ENCODE data around the gene HDAC4.

The HDAC4 gene

DNA sequence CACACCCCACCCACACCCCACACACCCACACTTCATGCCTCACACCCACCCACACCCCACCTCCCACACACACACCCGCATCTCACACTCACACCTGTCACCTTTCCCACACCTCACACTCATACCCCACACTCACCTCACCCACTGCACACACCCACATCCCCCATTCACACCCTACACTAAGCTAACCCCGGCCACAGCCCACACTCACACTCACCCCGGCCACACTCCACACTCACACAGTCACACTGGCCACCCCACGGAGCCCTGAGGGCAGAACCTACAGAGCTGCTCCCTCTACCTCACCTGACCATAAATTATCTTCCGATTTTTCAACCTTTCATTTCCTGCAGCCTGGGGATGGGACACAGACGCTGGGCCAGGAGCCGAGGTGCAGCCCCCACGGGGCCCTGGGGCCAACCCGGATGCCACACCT, 241.3 kb downstream of the HDAC4 start:
- DNase-seq: no peak

DNA sequence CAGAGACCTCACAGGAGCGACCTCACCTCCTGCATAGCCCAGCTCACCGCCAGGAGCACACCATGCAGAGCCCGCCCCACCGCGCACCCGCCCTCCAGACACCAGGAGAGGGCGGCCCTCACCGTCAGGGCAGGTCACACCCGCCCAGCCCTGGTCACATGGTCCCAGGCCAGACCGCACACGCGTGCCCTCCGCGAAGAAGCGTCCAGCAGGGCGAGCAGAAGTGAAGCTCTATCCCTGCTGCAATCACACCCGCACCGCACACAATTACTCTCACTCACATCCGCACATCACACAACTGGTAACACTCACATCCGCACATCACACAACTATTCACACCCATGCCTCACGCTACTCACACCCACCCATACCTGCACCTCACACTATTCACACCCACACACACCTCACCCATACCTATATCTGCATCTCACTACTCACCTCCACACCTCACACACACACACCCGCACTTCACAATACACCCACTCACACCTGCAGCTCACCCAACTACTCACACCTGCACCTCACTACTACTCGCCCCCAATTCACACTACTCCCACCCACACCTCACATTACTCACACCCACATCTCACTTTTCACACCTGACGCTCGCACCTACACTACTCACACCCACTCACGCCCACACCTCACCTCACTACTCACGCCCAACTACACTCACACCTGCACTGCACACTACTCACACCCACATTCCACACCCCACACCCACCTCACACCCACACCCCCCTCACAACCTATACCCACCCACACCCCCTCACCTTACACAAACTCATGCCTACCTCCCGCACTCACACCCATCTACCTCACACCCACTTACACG, 242.0 kb downstream of the HDAC4 start:
- no peak for DNase-seq

DNA sequence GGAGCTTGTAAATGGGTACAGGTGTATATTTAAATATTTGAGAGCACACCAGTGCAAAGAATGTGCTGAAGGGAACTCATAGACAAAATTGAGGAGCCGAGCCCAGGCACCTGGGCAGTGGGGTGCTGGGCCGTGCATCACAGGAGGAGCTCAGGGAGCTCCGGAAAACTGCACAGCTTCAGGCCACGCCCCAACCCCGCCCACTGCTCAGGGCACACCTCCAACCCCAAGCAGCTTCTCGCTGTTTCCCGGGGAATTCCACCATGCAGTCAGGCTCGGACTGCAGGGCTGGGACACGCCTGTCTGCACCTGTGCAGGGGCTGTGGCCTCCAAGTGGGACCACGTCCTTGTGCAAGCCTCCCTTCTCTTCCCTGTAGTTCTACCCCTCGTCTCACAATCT, 243.0 kb downstream of the HDAC4 start:
- no peak for DNase-seq

DNA sequence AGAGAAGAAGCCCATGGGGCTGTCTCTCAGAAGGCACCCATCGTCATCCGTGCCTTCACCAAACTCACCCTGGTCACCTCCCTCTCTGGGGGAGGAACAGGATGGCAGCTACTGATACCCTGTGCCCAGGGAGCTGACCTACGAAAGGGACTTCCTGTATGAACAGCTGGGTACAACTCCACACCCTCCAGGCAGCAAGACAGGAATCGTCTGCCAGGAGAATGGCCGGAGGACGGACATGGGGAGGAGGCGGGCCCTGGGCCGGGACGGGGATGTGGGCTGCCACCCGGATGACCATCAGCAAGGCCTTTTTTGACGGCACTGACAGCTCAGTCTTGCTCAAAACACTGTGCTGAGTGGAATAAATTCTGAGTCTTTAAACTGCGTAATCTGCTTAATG, 243.6 kb downstream of the HDAC4 start:
- no peak for DNase-seq

DNA sequence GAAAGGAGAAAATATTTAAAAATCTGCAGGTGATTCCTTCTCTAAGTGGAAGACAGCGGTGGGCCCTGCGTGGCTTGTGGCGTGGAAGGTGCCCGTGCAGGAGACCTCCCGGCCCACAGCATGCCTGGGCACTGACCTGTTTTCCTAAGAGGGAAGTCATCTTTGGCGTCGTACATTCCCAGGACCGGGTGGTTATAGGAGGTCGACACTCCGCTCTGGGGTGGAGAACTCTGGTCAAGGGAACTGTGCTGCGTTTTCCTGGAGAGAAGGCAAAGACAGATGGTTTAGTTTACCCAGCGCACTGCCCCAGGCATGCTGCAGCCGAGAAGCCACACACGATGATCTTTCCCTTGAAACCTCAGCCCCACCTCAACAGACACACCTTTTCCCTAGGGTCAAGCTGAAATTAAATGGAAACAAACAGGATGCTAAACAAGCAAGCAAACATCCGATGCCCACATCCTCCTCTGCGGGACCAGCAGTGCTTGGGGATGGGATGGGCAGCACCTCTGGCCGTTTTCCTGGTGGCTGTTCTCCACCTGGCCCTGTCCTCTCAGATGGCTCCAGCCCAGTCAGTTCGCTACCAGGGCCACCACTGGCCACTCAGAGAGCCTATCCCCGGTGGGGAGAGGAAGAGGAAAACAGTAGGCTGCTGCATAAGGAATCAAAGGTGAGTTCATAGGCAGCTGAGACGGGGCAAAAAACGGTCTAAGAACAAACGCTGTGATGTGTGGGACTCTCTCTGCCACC, 244.1 kb downstream of the HDAC4 start:
- no peak for DNase-seq

DNA sequence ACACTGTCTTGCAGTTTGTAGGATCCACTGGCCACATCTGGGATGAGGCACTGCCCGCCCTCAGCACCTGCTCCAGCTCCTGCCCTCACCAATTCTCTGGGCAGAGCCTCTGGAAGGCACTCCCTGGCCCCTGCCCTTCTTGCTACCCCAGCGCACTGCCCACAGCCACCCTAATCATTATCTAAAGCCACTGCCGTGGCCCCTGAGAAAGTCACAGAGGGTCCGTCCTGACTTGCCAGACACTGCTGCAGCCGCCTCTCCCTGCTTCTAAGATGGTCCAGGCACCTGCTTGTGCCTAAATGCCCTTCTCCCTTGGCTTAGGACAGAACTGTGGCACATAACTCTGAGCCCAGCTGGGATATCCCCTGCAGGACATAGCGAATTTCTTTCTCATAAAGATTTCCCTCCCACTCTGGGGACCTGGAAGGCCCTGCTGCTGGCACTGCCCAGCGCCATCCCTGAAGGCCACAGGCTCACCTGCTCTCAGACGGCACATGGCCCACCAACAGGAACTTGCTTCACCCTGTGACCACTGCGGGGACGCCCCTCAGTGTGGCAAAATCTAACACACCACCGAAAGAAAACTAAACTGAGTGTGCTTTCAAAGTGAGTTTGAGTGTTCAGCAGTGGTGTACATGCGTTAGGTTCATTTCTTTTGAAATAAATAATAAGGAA, 244.9 kb downstream of the HDAC4 start:
- no peak for DNase-seq

DNA sequence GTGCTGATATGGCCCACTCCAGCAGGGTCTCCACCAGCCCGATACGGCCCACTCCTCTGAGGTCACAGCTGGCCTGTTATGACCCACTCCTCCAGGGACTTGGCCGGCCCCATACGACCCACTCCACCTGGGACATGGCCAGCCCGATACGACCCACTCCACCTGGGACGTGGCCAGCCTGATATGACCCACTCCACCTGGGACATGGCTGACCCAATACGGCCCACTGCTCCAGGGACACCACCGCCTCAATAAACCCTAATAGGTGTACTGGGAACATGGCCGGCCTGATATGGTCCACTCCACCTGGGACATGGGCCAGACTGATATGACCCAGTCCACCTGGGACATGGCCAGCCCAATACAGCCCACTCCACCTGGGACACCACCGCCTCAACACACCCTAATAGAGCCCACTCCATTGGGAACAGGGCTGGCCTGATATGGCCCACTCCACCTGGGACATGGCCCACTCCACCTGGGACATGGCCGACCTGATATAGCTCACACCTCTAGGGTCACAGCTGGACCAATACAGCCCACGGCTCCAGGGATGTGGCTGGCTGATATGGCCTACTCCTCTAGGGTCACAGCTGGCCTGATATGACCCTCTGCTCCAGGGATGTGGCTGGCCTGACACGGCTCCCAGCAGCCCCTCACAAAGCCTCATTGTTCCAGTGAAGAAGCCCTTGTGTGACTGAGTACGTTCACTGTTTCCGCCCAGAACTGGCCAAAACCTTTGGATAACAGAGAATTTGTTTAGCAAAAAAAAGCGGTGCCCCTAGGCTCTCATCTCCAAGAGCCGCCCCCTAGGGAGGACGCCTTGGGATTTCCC, 245.6 kb downstream of the HDAC4 start:
- no peak for DNase-seq

DNA sequence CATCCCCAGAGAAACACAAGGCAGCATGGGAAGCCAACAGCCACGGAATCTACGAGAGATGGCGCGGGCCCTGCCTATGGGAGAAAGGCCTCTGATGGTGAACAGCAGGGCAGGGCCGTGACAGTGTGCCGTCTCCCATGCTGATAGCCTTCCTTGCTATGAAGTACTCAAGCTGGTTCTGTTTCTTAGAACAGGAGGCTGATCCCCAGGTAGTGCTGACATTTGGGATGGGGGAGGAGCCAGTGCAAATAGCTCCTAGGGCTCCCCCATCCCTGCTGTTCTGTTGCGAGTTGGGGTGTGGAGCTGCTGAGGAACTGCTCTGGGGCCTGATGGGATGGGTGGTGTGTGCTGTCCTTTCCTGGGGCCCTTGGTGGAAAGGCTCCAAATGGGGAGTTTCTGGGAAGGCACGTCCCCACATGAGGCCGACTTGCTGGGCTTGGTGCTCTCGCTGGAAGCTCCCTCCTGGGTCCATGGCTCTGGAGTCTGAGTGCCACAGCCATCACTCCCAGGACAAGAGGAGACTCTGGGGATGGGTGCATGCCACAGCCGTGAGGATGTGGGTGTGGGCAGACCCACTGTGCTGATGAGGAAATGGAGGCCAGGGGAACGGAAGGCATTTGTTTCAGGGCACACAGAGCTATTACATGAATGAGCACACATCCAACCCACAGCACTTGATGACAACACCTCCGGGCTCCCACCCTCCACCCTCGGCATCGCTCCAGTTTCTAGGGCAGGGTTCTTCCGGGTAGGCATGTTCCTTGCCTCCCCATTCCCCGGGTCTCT, 246.8 kb downstream of the HDAC4 start:
- DNase-seq: no peak

DNA sequence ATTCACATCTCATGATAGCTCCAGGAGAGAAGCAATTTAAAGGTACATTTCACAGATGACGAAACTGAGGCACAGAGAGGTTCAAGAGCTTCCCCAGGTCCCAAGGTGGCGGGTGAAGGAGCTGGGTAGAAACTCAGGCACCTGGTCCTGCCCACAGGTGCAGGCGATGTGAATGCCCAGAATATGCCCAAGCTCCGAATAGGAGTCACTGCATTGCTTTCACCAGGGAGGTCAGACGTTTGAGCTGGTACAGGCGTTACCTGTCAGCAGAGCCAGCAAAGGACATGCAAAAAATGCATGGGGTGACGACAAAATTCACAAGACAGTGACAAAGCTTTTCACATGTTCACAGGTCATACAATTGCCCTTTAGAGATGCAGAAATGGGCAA, 247.9 kb downstream of the HDAC4 start:
- DNase-seq: no peak

DNA sequence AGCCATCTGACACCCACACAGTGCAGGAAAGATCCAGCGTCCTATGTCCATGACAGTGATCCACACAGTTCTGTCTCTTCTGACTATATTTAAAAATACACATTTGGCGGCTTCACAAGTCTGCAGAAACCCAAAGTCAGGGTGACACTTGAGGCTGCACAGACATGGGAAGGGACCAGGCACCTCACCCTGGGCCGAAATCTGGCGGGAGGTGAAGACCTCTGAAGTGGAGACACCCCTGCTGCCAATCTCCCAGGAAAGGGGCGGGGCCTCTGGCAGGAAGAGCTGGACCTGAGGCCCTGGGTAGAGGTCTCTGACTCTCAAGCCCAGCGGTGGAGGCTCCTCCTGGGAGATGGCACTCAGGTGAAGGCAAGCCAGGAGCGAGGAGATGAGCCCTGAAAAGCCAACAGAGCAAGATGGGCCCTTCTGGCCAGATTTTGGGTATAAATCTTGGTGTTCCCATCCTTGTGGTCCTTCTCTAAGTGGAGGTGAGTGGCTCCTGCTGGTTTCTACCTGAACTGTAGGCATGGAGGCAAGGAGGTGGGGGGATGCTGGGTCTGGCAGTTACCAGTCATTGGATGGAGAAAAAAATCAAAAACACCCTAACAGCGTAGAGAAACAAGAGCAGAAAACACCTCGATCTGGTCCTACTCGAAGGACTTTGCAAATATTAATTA, 248.4 kb downstream of the HDAC4 start:
- no peak for DNase-seq

DNA sequence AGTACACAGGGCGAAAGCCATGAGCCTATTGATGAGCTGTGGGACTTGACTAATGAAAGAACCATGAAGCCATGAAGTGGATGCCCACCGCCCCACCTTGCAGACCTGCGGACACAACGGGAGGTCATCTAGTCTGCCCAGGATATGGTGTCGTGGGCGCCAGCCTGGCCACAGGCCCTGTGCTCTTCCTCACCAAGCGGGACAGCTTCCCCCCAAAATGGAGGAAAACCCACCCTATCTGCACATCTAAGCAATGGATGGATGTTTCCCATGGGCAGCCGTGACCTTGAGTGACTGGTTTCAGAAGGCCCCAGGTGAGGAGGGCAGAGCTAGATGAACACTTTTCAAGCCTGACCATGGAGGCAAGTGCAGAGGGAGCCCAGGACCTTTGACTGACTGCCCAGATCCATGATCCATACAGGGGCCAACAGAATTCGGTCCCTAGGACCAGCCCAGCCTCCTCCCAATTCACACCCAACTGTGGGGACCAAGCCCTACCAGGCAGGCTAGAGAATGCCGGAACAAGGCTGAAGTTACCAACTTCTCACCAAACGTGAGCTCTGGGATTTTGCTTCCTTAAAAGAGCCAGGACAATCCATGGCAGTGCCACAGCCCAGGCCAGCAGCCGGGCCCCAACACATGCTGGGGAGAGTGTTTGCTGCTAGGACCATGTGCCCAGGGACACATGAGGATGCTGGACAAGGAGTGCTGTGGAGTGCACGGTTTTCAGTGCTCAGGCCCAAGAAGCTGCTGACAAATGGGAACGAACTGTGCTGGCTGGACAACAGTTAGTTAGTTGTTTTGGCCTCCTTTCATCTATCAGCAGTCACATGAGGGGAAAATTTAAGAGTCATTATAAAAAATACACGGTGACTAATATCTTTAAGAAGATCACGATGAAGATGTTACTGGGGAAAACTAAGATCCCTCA, 249.4 kb downstream of the HDAC4 start:
- DNase-seq: no peak

DNA sequence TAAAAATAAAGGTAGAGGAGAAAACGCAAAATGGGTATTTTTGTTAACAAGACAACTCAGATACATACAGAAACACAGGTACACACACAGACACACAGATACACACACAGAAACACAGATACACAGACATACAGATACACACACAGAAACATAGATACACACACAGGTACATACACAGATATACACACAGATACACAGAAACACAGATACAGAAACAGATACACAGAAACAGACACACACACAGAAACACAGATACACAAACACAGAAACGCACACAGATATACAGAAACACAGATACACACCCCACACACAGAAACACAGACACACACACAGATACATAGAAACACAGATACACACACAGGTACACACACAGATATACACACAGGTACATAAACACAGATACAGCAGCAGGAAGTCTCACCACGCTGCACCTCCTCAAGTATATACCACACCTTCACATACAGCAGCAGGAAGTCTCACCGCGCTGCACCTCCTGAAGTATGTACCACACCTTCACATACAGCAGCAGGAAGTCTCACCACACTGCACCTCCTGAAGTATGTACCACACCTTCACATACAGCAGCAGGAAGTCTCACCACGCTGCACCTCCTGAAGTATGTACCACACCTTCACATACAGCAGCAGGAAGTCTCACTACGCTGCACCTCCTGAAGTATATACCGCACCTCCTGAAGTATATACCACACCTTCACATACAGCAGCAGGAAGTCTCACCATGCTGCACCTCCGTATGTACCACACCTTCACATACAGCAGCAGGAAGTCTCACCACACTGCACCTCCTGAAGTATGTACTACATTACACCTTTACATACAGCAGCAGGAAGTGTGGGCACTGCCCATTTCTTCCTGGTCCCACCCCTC, 250.5 kb downstream of the HDAC4 start:
- DNase-seq: no peak

DNA sequence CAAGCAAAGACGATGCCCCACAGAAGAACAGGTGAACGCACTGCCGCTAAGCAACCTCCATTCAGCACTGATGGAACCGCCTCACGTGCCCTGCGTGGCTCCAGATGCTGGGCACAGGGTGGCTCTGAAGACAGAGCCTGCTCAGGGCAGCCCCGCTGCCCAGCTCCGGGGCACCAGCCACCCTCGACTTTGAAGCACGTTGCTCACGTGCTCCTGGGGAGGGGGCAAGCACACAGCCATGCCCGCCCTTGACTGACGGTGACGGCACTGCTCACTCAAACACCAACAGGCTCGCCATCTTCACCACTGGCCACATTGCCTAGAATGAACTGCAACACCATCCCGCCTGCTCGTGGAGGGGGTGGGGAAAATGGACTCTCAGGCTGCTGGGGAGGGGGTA, 251.3 kb downstream of the HDAC4 start:
- DNase-seq: no peak

DNA sequence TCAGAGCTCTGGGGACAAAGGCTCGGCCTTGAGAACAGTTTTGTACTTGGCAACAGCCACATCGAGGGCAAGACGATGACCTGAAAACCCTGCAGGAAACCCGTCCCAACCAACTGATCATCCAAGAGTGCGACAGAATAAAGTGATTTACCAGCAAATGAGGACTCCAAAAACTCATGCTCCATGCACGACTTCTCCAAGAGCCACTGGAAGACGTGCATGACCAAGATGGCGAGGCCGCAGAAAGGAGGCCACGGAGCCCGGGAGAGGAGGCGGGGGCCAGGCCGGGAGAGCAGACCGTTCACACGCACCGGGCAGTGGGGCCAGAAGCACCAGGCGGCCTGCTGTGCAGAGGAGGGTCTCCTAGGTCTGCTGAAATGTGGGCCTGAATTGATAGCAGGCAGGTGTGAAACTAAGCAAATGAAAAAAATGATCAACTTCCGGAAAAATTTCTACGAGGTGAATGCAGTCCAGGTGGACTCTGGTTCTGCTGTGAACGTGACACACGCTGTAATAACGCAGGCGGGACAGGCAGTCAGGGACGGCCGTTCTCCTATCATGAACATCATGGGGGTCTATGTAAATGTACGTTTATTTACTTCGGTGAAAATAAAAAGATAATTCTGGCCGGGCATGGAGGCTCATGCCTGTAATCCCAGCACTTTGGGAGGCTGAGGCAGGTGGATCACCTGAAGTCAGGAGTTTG, 252.2 kb downstream of the HDAC4 start:
- no peak for DNase-seq

DNA sequence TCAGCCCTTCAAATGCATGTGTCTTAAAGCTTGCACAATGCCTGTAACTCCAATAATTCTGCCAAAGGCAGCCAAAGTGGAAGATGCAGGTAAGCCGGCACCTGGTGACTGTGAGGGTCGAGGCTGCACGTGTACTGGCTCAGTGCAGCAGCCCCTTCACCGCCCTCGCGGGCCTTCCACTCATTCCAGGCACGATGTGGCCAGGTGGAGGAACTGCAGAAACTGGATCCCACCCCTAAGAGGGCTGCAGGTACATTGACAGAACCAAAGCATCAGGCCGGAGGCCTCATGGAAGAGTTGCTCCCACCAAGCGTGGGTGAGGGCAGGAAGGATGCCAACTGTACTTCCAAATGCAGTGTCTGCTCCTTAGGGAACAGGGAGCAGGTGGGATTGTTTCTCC, 253.4 kb downstream of the HDAC4 start:
- no peak for DNase-seq

DNA sequence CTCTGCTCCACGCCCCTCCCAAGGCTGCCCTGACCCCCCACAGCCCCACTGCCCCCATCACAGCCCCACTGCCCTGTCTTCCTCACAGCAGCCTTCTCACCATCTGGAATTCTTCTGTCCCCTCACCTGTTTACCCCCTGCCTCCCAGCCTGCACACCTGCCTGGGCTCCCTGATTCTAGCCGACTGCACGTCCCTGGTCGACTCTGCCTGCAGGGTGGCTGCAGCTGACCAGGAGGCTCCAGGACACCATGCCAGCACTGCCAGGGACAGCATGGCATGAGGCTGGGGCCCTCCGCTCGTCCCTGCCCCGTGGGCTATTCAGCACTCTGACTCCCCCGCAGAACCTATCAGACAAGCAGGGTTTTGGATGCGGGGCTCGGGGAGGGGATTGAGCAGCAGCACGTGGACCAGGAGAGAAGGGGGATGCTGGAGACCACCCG, 254.1 kb downstream of the HDAC4 start:
- DNase-seq: no peak

DNA sequence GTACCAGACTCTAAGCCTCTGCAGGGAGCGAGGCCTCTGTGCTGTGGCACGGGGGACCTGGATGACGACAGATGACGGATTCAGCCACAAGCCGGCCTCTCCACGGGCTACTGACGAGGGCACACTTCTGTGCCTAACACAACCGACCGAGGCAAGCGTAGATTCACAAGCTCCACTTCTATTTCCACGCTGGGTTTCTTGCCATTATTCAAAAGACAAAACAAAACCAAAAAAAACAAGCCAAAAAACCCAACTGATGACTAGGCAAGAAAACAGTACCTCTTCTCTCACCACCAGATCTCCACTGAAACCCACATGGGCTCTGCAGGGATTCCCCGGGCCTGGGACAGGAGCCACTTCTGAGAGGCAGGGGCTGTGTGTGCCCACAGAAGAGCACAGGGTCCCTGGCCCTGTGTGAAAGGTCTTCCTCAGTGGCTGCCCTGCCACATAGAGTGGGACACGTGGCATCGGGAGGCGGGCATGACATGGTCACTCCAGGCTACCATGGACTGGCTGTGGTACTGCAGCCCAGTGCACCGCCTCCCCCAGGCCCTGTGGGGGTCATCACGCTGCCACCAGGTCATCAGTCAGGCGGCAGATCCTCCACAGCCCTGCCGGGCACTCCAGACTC, 254.7 kb downstream of the HDAC4 start:
- no peak for DNase-seq

DNA sequence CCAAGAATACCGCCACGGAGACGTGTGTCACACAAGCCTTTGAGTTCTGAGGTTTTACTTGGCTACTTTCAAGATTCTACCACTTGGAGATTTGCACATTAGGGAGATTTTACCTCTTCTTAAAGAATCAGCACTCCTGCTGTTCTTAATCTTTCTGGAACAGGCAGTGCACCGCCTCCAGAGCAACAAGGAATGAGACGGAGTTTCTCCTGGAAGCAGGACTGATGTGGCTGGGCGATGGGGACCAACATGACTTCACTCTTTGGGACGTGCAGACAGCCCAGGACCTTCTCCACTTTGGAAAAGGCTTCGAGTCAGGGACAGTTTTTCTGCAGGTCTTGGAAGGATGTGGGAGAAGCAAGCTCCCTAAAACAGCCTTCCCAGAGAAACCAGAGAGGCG, 255.2 kb downstream of the HDAC4 start:
- DNase-seq: no peak
